Measurements from ENCODE around the gene OVCA2.
A peak's percentile ranks its signal among the peaks of the same experiment; 100 is the strongest.

The OVCA2 gene

DNA sequence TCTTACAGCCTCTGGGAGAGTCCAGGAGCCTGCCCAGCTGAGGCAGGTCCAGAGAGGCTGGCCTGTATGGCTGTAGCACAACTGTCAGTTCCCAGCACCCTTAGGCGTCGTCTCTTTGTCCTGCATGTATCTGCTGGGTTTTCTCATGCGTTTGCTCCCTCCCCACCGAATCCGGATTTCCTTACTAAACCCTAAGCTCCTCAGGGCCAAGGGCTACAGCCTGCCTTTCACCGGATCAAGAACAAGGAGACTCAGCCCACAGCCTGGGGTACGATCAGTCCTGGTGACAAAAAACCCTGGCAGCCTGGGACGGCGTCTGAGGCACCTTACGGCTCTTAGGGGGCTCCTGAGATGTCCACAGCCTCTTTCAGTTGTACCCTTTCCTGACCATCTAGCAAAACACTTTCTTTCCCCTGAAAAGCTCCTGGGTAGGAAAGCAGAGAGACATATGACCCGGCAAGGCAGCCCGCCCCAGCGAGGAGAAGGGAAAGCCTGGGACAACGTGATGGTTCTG lies 25.3 kb downstream of the OVCA2 start:
- DNase-seq = no peak

DNA sequence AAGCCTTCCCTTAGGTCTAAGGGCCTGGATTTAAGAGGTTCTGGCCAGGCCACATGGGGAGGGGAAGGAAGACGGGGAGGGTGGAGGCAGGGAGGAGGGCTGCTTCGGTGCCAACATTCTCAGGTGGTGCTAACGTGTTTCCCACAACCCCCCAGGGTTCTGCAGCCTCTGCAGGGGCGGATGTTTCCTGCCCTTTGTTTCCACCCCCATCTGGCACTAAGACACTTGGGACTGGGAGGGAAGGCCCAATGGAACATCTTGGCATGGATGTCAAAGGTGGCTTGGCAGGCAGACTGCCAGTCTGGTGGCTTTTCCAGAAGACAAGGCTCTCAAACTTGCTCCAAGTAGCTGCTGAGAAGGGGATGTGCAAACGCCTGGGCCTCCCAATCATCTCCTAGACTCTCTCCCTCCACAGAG lies 25.8 kb downstream of the OVCA2 start:
- DNase-seq = no peak

DNA sequence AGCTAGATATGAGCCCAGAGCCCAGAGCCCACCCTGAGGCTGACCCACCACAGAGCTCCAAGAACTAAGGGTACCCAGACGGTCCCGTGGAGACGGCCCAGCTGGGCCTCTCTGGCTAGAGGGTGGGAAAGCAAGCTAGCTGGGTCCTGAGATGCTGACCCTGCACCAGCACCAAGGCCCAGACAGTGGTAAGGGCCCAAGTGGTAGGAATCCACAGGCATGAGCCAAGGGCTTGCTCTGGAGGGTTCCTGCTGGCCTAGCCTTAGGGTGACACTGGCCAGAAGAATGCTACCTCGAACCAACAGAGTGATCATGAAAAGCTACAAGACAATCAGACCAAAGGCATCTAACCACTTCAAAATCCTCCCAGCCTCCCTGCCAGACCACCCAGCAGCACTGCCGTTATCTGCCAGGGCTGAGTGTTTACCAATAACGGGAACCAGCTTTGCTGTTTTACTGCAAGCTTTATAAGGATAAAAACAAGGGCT lies 26.3 kb downstream of the OVCA2 start:
- no peak for DNase-seq

DNA sequence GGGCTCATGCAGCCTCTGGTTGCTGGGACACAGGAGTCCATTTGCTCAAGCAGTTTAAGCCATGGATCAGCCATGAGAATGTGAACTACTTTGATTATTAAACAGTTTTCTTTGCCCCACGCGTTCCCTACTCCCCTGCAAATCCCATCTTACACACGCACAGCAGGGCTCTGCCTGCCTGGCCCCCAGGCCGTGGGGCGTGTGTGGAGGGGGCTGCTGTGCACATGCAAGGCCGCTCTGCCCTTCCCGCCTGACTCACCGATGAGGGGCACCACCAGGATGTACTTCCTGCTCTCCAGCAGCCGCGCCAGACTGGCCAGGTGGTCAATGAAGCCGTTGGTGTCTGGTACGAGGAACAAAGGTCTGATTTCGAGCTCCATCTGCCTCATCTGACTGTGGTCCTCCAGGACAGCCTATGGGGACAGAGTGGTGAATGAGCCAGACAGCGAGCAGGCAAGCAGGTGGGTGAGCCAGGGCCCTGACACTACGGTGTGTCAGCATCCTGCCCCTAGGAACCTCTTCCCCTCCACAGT lies 26.8 kb downstream of the OVCA2 start:
- no peak for DNase-seq

DNA sequence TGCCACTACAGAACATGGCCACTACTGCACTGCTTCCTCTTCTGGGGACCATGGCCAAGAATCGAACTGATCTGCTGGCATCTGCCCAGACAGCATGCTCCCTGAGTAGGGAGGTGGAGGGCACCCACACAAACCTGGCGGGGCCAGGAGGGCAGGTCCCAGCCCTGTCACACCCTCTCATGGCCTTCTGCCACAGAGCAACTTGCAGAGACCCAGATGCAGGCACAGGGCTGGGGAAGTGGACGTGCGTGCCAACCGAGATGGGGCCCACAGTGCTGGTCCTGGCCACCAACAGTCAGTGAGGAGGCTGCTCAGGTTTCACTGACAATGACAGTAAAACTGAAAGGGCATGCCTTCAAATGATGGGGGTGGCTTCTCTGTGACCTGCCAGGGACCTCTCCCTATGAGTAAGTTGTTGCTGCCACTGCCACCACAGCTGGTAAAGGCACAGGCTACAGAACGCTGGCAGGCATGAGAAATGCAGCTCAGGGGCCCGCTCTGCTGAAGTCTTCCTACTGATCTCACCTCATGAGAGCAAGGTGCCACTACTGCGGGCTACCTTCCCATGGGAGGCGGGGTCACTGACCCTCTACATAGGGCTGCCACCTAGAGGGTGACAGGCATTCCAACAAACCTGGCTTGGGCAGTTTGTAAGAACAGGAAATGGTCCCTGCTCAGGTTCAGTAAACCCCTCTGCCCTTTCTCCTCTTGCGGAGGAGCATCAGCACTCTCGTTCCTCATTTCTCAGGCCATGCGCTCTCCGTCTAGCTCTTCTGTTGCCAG lies 28.6 kb downstream of the OVCA2 start:
- DNase-seq = no peak

DNA sequence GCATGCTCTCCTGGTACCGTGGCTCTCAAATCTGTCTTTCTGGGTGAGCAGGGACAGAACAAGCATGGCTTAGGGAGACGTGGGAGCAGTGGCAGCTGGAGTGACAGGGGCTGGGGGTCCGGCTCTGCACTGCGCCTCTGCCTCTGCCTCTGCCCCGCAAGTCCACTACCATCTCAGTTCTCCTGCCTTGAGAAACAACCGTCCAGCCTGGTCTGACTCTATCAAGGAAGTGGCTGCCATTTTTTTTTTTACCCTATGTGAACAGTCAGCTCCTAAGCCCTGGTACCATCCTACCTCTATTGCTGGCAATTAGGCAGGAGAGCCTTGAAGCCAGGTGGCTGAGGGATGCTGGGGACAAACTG lies 29.2 kb downstream of the OVCA2 start:
- DNase-seq = no peak

DNA sequence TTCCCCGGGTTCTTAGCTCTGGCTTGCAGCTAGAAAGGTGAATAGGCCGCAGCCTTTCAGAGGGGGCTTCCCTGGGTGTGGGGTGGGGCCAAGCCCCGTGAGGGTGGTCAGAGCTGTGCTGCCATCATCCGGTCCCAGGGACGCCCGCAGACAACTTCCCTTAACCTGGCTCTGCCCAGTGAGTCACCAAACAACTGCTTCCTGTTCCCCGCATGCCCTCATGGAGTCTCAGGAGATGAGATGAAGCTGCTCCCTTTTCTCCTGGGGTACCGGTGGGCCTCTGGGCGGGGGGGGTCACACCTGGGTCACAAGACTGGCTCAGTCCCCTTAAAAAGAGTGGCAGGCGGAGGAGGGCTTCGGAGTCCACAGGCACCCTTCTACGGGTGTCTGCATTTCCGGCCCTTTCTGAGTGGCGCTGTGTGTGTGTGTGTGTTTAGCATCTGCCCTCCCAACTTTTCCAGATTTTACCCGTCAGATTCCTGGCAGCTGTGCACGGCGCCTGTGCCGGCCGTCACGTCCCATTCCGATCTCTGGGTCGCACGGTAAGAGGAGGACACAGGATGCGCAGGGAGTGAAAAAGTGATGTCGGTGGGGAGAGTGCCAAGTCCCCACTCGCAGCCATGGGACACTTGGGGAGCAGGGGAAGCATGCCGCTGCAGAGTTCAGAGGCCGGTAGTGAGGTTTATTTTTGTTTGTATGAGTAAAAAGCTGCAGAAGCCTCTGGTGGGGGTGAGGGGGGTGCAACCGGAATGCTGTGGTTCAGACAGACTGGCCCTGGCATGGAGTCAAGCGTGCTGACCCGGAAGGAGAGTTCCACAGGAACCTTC lies 29.8 kb downstream of the OVCA2 start:
- peak; percentile 52 for DNase-seq

DNA sequence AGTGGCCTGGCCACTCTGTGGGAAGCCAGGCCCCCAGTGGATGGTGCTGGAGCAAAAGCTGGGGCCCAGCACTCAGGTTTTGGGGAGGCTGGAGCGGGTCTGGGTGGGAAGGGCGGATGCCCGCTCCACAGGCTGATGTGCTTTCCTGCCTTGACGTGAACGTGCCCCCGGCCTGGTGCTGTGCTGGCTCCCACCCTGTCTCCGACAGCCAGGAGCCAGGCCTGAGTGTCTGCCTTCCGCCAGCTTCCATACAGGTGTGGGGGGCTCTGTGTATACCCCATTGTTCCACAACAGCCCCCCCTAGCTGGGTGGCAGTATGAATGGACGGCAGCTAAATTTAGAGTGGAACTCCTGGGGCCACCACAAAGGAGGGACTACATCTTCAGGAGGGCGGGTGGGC lies 33.1 kb downstream of the OVCA2 start:
- no peak for DNase-seq

DNA sequence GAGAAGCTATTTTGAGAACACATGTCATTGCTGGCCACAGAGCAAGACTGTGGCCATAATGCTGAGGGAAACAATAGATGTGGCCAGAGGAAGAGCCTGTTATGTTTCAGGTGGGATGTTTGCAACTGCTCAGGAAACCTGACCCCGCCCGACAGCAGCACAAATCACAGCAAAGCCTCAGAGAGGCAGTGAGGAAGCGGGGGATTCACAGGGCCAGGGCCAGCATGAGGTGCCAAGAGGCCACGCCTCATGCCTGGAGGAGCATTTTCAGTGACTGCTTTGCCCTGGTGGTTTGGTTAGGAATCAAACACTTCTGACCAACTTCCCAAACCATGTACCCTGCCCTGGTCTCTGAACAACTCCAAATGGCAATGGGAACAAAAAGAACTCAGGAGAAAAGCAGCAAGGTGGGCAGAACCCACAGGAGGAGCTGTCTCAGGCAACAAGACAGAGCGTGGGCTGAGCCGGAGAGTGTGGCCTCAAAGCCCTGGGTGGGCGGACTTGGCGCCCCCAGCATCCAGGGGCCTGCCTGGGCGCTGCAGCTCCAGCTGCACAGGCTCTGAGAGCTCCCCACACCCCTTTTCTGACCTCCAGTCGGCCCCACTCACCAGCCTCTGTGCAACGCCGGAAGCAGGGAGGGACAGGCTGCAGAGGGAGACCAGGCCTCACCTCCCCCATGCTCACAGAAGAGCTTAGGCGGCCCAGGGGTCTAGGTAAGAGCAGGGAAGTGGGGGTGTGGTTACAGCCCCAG lies 33.7 kb downstream of the OVCA2 start:
- DNase-seq = no peak

DNA sequence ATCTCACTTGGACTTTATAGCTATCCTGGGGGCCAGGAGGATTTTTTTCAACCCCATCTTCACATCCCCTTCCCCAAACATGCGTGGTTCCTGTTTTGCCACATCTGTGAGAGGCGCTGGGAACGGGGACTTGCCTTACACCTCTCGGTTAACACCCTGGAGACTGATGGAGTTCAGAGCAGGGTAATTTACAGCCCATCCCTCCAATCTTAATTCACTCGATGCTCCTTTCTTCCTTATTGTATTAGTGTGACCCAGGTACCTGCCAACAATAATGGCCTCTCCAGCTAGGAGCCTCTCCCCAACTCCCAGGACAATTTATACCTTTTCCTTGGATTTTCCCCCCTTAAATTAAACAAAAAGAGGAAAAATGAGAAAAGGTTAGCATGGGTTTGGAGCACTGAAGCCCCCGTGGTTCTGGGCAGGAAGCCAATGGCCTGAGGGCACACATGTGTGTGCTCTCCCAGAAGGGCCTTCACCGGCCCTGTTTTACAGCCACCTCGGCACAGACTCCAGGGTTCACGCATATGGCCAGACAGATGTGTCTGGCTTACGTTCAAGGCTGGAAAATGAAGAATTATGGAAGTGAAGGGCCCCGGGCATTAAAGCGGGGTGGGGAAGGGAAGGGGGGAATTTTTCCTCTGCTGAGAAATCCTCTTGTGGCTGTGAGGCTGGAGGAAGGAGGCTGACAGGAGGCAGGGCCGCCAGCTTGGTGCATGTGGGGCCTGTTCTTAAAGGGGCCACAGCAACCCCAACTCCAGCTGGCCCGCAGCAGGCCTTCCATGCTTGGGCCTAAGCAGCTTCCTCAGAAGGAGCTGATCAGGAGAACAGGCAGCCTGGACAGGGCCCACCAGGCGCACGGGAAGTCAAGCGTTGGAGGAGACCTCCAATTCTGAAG lies 34.5 kb downstream of the OVCA2 start:
- DNase-seq = no peak

DNA sequence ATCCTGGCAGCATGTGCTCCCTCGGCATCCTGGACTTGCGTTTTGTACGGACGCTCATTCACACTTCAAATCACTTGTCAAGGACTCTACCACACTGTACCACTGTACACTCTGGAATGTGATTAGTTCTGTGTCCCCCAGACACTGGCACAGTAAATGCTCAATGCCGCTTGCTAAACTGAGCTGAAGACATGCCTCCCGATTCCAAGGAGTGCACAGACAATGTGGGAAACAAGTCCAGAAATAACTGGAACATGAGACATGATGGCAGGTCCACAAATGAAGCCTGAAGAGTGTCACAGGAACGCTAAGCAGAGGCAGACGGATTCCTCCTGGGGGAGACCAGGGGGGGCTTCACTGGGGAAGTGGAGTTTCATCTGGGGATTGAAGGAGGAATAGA lies 35.2 kb downstream of the OVCA2 start:
- no peak for DNase-seq

DNA sequence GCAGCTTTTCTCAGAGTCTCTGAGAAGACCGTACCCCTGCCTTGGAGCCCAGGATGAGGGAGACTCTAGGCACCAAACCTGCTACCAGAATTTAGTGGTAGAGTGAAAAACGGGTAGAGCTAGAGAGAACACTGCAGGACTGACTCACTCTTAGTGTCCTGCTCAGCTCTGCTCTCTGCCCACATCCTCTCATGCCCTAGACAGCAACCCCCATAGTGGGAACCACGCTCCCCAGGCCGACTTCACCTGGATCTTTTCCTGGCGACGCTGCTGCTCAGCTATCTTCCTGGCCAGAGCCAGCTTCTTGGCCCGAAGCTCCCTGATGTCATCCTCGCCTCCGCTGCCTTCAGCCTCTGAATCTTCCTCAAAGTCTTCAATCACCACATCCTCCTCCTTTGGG lies 39.7 kb downstream of the OVCA2 start:
- DNase-seq = no peak

DNA sequence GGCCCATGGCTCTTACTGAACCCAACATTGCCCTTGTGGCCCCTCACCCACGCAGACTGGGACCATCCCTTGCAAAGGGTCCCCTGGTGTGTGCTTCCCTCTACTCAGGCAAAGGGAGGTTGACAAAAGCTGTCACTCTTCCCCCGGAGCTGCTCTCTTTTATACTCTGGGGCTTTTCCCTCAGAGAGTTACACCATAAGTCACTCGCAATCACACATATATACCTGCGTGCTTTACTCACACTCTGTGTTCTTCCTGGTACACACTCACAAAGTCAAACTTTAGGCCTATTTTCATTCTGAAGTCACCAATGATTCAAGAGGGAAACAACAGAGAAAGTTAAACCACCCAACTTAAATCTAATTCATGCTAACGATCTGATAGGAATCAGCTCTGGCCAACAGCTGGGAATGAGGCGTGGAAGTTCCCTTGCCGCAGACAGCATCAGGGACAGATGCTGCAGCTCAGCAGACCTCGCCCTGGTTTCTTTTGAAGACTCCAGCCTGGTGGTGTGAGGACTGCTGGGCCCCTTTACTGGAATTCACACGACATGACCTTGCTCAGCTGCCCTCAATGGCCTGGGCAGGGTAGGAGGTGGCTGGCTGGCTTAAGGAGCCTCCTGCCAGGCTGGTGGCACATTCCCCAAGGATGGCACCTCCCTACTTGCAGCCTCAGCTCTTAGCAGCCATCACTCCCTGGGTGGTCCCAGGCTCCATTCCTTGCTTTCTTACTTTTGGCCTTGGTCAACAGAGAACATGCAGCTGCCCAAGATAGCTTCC lies 40.4 kb downstream of the OVCA2 start:
- no peak for DNase-seq

DNA sequence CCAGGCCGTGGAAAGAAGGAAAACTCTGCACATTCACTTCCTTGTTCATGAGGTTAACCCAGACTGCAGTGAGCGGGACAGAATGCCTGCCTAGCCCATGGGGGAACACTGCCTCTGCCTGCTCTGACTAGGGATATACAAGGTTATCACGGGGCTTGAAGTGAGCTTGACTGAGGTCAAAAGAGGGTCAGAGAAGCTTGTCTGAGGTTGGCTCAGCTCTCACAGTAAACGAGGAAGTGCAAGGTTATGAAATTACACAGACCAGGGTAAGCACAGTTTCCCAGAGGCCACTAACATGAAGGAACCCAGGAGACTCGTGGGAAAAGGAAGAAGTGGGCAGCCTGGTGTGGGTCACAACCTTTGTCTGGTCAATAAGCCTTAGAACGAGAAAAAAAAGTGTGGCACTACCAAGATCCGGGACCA lies 41.8 kb downstream of the OVCA2 start:
- DNase-seq = peak; percentile 71

DNA sequence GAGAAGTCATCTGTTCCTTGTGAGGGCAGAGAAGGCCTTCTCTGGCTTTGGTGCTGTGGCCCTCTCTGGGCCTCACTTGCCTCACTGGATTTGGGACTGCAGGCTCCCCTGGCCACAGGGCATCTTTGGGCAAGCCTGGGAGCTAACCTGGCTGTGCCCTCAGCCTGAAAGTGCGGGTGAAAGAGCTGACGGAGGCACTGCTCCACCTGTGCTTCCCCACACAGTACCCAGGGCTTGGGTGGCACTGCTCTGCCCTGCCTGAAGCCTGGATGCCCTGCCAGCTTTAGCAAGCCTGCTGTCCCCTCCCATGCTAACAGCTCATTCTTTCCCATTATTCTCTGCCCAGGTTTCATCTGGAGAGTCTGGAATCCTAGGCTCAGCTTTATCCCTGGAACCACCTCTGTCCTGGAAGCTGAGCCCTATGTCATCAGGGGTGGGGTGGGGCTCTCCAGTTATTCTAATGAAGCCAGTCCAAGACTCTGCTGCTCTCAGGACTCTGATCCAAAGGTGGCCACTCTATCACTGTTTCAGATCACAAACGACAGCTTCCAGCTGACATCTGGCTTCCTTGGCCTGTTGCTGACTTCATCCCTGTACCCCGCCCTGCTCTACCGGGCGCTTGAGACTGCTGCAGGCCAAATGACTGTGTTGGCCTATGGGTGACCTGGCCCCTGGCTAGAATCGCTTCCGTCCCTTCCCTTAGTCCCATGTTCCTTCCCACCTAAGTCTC lies 42.4 kb downstream of the OVCA2 start:
- DNase-seq = no peak

DNA sequence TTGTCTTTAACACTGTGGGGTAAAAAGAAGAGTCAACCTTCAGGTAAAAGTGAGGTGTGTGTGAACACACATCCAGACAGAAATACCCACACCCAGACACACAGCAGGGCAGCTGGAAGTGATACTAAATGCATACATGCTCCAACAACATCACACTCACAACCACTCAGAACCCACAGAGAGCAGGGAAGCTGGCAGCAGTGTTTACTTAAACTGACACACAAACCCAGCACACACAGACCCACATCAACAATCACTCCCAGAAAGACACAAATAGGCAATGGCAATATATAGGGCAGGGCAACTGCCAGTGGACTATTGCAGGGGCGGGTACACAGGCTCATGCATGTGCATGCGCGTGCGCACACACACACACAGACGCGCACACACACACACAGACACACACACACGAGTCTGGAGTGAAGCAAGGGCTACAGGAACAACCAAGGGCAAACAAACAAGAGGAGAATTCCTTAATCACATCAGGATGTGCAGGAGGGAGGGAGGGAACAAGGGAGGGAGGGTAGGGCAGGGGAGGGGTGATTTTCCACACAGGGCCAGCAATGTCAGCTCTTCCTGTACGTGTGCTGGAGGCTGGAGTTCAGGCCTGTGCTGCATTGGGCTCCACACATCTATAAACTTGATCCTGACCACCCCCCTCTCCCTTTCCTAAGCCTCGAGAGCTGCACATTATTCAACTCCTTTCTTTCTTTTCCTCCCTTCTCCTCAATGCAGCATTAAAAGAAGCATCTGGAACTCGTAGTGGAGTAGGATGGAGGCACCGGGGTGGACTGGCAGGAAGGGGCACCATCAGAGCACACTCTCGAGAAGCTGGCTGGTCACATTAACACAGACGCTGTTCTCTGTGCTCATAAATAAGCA lies 43.2 kb downstream of the OVCA2 start:
- DNase-seq = no peak

DNA sequence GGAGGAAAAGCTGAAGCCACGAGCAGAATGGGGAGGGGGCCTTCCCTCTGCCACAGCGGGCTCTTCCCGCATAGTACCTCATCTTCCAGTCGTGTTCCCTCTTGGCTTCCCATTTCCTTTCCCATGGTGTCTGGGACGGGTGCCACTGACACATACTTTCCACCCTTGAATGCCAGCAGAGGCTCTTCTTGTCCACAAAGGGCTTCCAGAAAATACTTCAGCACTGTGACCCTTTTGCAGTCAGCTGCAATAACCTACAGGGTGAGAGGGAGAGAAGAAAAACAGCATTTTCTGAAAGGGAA lies 43.8 kb downstream of the OVCA2 start:
- no peak for DNase-seq

DNA sequence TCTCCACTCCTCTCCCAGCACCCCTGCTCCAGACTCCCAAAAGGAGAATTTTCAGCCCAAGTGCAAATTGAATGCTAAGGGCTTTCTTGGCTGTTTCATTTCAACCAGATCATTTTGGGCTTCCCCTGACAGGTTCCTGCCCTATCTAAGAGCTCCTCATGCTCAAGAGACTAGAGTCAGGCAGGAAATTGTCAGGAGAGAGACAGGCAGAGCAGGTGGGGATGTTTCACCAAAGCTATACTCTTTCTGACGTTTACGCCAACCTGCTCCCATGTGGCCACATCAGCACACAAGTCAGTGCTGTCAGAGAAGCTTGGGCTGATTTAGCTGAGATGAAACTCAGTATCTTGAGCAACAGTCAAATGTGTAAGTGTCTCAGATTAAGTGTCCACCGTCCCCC lies 44.5 kb downstream of the OVCA2 start:
- DNase-seq = no peak

DNA sequence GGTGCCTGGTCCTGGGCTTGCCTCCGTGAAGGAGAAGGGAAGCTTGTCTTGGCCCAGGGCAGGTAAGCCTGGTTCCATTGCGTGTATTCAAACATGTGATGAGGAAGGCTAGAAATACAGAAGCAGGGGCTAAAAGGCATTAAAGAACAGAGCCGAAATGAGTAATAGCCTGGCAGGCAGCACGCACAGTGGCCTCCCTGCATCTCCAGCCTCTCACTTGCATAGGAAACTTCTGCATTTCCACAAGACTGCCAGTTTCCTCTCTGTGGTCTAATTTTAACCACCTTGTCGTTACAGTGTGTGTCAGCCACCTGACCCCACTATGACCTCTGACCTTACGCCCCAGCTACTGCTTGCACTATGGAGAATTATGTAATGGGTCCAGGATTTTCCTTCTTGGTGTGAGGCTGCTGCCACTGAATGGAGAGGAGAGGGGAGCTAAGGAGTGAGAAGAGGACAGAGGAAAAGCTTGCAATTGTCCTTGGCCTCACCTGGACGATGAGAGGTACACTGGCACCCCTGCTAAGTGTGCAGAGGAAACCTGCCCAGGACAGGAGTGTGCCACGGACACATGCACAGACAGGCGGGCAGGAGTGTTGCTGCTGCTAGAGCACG lies 45.9 kb downstream of the OVCA2 start:
- DNase-seq = peak; percentile 74
